K562 (cell line): ENCODE measurements around the gene DBP. TPM values are rescaled to one million over a fixed set of nuclear protein-coding genes. Genes with fewer than 3 reads are reported as not detected.

ENCODE experiments used
- ARID3B ChIP-seq: fragments of 250-450 bp; sonication (Bioruptor Pico); IDR thresholded peaks from 2 replicates; pipeline ENCODE4 v1.4.0; 2020; ENCODE audit warnings: borderline replicate concordance
- CEBPB ChIP-seq: fragments of 450-650 bp; IDR thresholded peaks from 2 replicates; pipeline ENCODE4 v1.6.1; 2016; ENCODE audit warnings: missing genetic modification characterization, missing compliant biosample characterization
- CTCFL ChIP-seq: IDR thresholded peaks from 2 replicates; pipeline ENCODE4 v1.6.1; 2011; ENCODE audit warnings: borderline replicate concordance, low read depth, mild to moderate bottlenecking, moderate library complexity, low read length; ENCODE audit not compliant: insufficient read depth, poor library complexity, severe bottlenecking
- EWSR1 ChIP-seq: fragments of 450-650 bp; IDR thresholded peaks from 2 replicates; pipeline ENCODE4 v1.6.1; 2018; ENCODE audit warnings: borderline replicate concordance, mild to moderate bottlenecking, low read depth, moderate library complexity; ENCODE audit not compliant: partially characterized antibody
- HMG20B ChIP-seq: fragments of 250-450 bp; sonication (Bioruptor Pico); IDR thresholded peaks from 2 replicates; pipeline ENCODE4 v1.5.0; 2021; ENCODE audit warnings: mild to moderate bottlenecking
- IRF2 ChIP-seq: sonication (generic); formaldehyde crosslinking; IDR thresholded peaks from 2 replicates; pipeline ENCODE4 v1.8.1; 2022; ENCODE audit warnings: mild to moderate bottlenecking, missing genetic modification reagents
- MECOM ChIP-seq: fragments of 250-450 bp; sonication (Bioruptor Pico); IDR thresholded peaks from 2 replicates; pipeline ENCODE4 v1.8.0; 2022; ENCODE audit warnings: inconsistent platforms
- MEF2A ChIP-seq: IDR thresholded peaks from 2 replicates; pipeline ENCODE4 v1.6.1; 2011; ENCODE audit warnings: low read depth, mild to moderate bottlenecking, low read length, moderate library complexity; ENCODE audit not compliant: control insufficient read depth
- MIER1 ChIP-seq: fragments of 450-650 bp; IDR thresholded peaks from 2 replicates; pipeline ENCODE4 v1.6.1; 2016; ENCODE audit warnings: antibody characterized with exemption, mild to moderate bottlenecking, low read depth
- MITF ChIP-seq: IDR thresholded peaks from 2 replicates; pipeline ENCODE4 v1.6.1; 2014; ENCODE audit warnings: antibody characterized with exemption
- PML ChIP-seq: IDR thresholded peaks from 2 replicates; pipeline ENCODE4 v1.6.1; 2012; ENCODE audit warnings: low read length, inconsistent platforms
- POLR2AphosphoS2 ChIP-seq: IDR thresholded peaks from 2 replicates; pipeline ENCODE4 v1.6.1; 2012; ENCODE audit warnings: low read length, improper control_type of control experiment
- RBM17 ChIP-seq: fragments of 200-400 bp; formaldehyde crosslinking; IDR thresholded peaks from 2 replicates; pipeline ENCODE4 v1.6.1; 2017; ENCODE audit warnings: low read depth, mild to moderate bottlenecking, low read length, borderline replicate concordance
- SIX5 ChIP-seq, 2 experiments: IDR thresholded peaks; 2 replicates each; pipeline ENCODE4 v1.6.1; 2011; ENCODE audit warnings: low read length in 2 of 2, borderline replicate concordance in 1 of 2, low read depth in 1 of 2, mild to moderate bottlenecking in 1 of 2, moderate library complexity in 1 of 2; ENCODE audit not compliant: insufficient read depth in 1 of 2
- SMARCB1 ChIP-seq: IDR thresholded peaks from 2 replicates; pipeline ENCODE4 v1.6.1; 2011; ENCODE audit warnings: improper control_type of control experiment, low read depth; ENCODE audit not compliant: insufficient read length
- SP2 ChIP-seq: IDR thresholded peaks from 2 replicates; pipeline ENCODE4 v1.6.1; 2011; ENCODE audit warnings: mild to moderate bottlenecking, low read depth, low read length, moderate library complexity; ENCODE audit not compliant: poor library complexity, severe bottlenecking; ENCODE audit errors: extremely low read depth
- TRIM24 ChIP-seq, 2 experiments: fragments of 450-650 bp; IDR thresholded peaks; 2 replicates each; pipeline ENCODE4 v1.6.1; 2016
- XRCC3 ChIP-seq: fragments of 450-650 bp; IDR thresholded peaks from 2 replicates; pipeline ENCODE4 v1.6.1; 2017; ENCODE audit warnings: mild to moderate bottlenecking, moderate library complexity
- ZNF507 ChIP-seq: conservative IDR thresholded peaks from 2 replicates; pipeline ENCODE4 v1.6.1; 2017; ENCODE audit warnings: missing genetic modification characterization, missing compliant biosample characterization
- ZNF584 ChIP-seq: fragments of 200-800 bp; sonication (Bioruptor generic); IDR thresholded peaks from 2 replicates; pipeline ENCODE4 v1.6.1; 2016; ENCODE audit warnings: low read depth, mild to moderate bottlenecking, missing genetic modification characterization, missing compliant biosample characterization
- ZNF699 ChIP-seq: fragments of 250-450 bp; sonication (Bioruptor Pico); IDR thresholded peaks from 2 replicates; pipeline ENCODE4 v1.8.0; 2021; ENCODE audit warnings: mild to moderate bottlenecking, moderate library complexity; ENCODE audit not compliant: insufficient replicate concordance
- ZZZ3 ChIP-seq: fragments of 450-650 bp; IDR thresholded peaks from 2 replicates; pipeline ENCODE4 v1.6.1; 2016; ENCODE audit warnings: antibody characterized with exemption, mild to moderate bottlenecking, moderate library complexity
- polyA plus RNA-seq, 8 experiments: library from polyadenylated mRNA; depleted of rRNA in 4 of 8; stranded (reverse) in 5 of 8; unstranded in 3 of 8; fragments of >200 nt; fragmentation: Nextera tagmentation in 2 of 8; fragmentation: Illumina TruSeq in 1 of 8; extraction: Ambion mirVana in 2 of 8; extraction: Trizol in 1 of 8; gene quantifications; 2 replicates each; pipeline versions ENCODE4 v1.2.1 to v1.2.3, GENCODE V29; 2011 to 2014; ENCODE audit warnings: inconsistent platforms in 1 of 8, missing spikeins in 1 of 8
- total RNA-seq, 7 experiments: library from RNA; depleted of rRNA in 6 of 7; stranded (reverse); fragments of >200 nt in 6 of 7; fragmentation: Illumina TruSeq in 2 of 7; extraction: Trizol in 2 of 7; gene quantifications; 2 replicates each; pipeline versions ENCODE4 v1.2.1 to v1.2.3, GENCODE V29; 2011 to 2021; ENCODE audit warnings: low replicate concordance in 1 of 7

The DBP gene
- total and polyA plus RNA-seq, 9 of the 15 experiments (the other 6 are each of a cell fraction or from before 2014, with no cell fraction given): 0.25 to 5.5 (median 1.8) TPM

GRCh38 chr19:48619692-48620585, 17.2 kb downstream of the DBP start (continued):
- TF ChIP-seq EWSR1: no peak
- peak; percentile 48; the same call in 1 of the 2 replicates for TF ChIP-seq CEBPB (tag)
- no peak for TF ChIP-seq SIX5 (IDR thresholded peaks at IDR 0.05; ENCODE audit: borderline replicate concordance in 1 of 2, insufficient read depth in 1 of 2, low read depth in 1 of 2, low read length in 2 of 2)
- peak; percentile 57; the same call in 1 of the 2 replicates for TF ChIP-seq MIER1
- TF ChIP-seq ZNF699 (CRISPR knock-in tag): no peak
- no peak for TF ChIP-seq ARID3B (CRISPR knock-in tag)
- no peak for TF ChIP-seq MEF2A
- TF ChIP-seq ZNF507 (tag): no peak
- peak in 1 of 2 experiments; percentile 42; a peak in 1 of 4 replicates for TF ChIP-seq TRIM24 (IDR thresholded peaks at IDR 0.05)
- TF ChIP-seq HMG20B (CRISPR knock-in tag): no peak
- TF ChIP-seq RBM17: no peak
- no peak for TF ChIP-seq POLR2AphosphoS2
- no peak for TF ChIP-seq SP2
- no peak for TF ChIP-seq MITF
- TF ChIP-seq ZNF584: 0 out of 2 replicates have a peak, but pooled peaks have one; percentile 29
- TF ChIP-seq MECOM (CRISPR knock-in tag): no peak
- no peak for TF ChIP-seq ZZZ3
- TF ChIP-seq PML: no peak
- no peak for TF ChIP-seq IRF2 (CRISPR knock-in tag)
- no peak for TF ChIP-seq XRCC3
- no peak for TF ChIP-seq SMARCB1
- TF ChIP-seq CTCFL: no peak
